ENCODE data around the gene ZNF181. TPM values are rescaled to one million over a fixed set of nuclear protein-coding genes. Genes with fewer than 3 reads are reported as not detected.

Gene ZNF181
- total and polyA plus RNA-seq, 2 experiments from 2014 or later = 7.4 to 18.9 TPM

GRCh38 chr19:34686455-34686854, 47.6 kb upstream of the ZNF181 start (continued):
- no peak for TF ChIP-seq REST (IDR thresholded peaks at IDR 0.05; ENCODE audit: unreplicated experiment)

DNA sequence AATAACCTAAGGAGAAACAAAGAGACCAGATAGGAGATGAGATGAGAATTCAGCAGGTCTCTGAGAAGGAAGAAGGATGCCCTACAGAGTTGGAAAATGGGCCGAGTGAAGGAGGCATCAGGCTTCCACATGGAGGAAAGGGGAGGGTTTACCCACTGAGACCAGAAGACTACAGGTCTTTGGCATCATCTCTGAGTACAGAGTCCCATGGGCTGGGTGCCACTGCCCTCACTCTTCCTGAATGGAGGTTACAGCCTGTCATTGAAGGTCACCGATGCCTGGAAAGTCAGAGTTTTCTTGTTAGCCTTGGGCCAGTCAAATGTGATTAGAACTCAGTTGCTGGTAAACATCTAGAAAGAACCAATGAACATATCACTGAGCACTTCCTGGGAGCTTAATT, 46.7 kb upstream of the ZNF181 start:
- Histone ChIP-seq H3K79me2 (replicated peaks; ENCODE audit: insufficient read depth) (no peaks in the 10 kb centered on the region), H3K27ac (ENCODE audit: low read depth) (no peak overlapping the region), H3K4me3 (no peak overlapping the region), H3K4me2 (no peak overlapping the region), H4K20me1 (replicated peaks; ENCODE audit: insufficient read depth) (no peaks in the 10 kb centered on the region), H3K36me3 (ENCODE audit: insufficient read depth) (peaks cover 27% of the 10 kb centered on the region), H2AFZ (no peak overlapping the region), H3K9me2 (ENCODE audit: insufficient read depth) (0 out of 2 replicates have a peak, but pooled peaks cover 2% of the 10 kb centered on the region), H3F3A (replicated peaks; ENCODE audit: low read depth) (no peaks in the 10 kb centered on the region), H3K27me3 (ENCODE audit: insufficient read depth) (no peaks in the 10 kb centered on the region), H3K4me1 (ENCODE audit: insufficient read depth) (no peaks in the 10 kb centered on the region)
- H3K4me1 Mint-ChIP-seq = peaks cover under 1% of the 10 kb centered on the region; the same call in 1 of the 3 replicates
- no peak overlapping the region for H3K4me3 Mint-ChIP-seq
- peaks cover 35% of the 10 kb centered on the region; the same call in 2 of the 3 replicates for H3K9me3 Mint-ChIP-seq
- no peak for TF ChIP-seq JUNB (IDR thresholded peaks at IDR 0.05; ENCODE audit: unreplicated experiment)
- no peak for TF ChIP-seq ZNF114 (CRISPR knock-in tag; IDR thresholded peaks at IDR 0.05)
- TF ChIP-seq REST (IDR thresholded peaks at IDR 0.05; ENCODE audit: unreplicated experiment) = no peak
- no peak for TF ChIP-seq NANOG (IDR thresholded peaks at IDR 0.05; ENCODE audit: borderline replicate concordance)
- TF ChIP-seq STAT1 (IDR thresholded peaks at IDR 0.05; ENCODE audit: unreplicated experiment) = no peak
- TF ChIP-seq ZNF462 (CRISPR knock-in tag; IDR thresholded peaks at IDR 0.05) = no peak
- no peak for TF ChIP-seq ETS1 (IDR thresholded peaks at IDR 0.05)
- TF ChIP-seq ZNF331 (CRISPR knock-in tag; IDR thresholded peaks at IDR 0.05; ENCODE audit: low read depth) = no peak
- TF ChIP-seq POLR2AphosphoS5 (IDR thresholded peaks at IDR 0.05; ENCODE audit: low read depth) = no peak
- no peak for ATAC-seq
- no peak for DNase-seq (ENCODE audit: low spot score)
- no peak overlapping the region for H3K27ac Mint-ChIP-seq
- peaks cover 38% of the 10 kb centered on the region for H3K36me3 Mint-ChIP-seq (ENCODE audit: low read depth)
- H3K27me3 Mint-ChIP-seq (ENCODE audit: insufficient read depth, low read depth, poor library complexity) = no peaks in the 10 kb centered on the region
